ENCODE measurements around the gene ADGRL3. TPM values are rescaled to one million over a fixed set of nuclear protein-coding genes. Genes with fewer than 3 reads are reported as not detected.
A peak's percentile ranks its signal among the peaks of the same experiment; 100 is the strongest.
"Not testable (repeated sequence)": the region's sequence is repeated elsewhere in the genome, so short reads cannot be mapped to it uniquely, and the experiment has no call there.

ADGRL3 gene
- total RNA-seq, 1 donor from 2014 or later = 2.1 TPM

GRCh38 chr4:61763682-61764081 is 563.6 kb downstream of the ADGRL3 start:
- no peak overlapping the region for H3K4me3 ChIP-seq (ENCODE audit: low read depth, low read length)
- TF ChIP-seq, protein P1, sequence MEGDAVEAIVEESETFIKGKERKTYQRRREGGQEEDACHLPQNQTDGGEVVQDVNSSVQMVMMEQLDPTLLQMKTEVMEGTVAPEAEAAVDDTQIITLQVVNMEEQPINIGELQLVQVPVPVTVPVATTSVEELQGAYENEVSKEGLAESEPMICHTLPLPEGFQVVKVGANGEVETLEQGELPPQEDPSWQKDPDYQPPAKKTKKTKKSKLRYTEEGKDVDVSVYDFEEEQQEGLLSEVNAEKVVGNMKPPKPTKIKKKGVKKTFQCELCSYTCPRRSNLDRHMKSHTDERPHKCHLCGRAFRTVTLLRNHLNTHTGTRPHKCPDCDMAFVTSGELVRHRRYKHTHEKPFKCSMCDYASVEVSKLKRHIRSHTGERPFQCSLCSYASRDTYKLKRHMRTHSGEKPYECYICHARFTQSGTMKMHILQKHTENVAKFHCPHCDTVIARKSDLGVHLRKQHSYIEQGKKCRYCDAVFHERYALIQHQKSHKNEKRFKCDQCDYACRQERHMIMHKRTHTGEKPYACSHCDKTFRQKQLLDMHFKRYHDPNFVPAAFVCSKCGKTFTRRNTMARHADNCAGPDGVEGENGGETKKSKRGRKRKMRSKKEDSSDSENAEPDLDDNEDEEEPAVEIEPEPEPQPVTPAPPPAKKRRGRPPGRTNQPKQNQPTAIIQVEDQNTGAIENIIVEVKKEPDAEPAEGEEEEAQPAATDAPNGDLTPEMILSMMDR (IDR thresholded peaks at IDR 0.05; ENCODE audit: insufficient read depth, low read length, poor library complexity, severe bottlenecking) = no peak
- H3K27me3 ChIP-seq (ENCODE audit: control insufficient read depth, insufficient read depth, low read length) = no peaks in the 10 kb centered on the region
- no peak for DNase-seq (ENCODE audit: low read depth)
- no peaks in the 10 kb centered on the region for H3K36me3 ChIP-seq (ENCODE audit: control insufficient read depth, insufficient read depth, low read length)

DNA sequence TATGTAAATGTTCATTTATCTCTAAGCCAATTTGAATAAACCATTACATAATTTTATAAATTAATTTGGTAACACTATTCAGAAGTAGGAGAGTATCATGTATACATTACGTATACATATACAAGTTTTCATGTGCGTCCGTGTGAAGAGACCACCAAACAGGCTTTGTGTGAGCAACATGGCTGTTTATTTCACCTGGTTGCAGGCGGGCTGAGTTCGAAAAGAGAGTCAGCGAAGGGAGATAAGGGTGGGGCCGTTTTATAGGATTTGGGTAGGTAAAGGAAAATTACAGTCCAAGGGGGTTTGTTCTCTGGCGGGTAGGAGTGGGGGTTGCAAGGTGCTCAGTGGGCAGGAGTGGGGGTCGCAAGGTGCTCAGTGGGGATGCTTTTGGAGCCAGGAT is 564.0 kb downstream of the ADGRL3 start:
- not testable (repeated sequence) for H3K4me3 ChIP-seq (ENCODE audit: low read depth, low read length); H3K36me3 ChIP-seq (ENCODE audit: control insufficient read depth, insufficient read depth, low read length); DNase-seq (ENCODE audit: low read depth); H3K27me3 ChIP-seq (ENCODE audit: control insufficient read depth, insufficient read depth, low read length)

DNA sequence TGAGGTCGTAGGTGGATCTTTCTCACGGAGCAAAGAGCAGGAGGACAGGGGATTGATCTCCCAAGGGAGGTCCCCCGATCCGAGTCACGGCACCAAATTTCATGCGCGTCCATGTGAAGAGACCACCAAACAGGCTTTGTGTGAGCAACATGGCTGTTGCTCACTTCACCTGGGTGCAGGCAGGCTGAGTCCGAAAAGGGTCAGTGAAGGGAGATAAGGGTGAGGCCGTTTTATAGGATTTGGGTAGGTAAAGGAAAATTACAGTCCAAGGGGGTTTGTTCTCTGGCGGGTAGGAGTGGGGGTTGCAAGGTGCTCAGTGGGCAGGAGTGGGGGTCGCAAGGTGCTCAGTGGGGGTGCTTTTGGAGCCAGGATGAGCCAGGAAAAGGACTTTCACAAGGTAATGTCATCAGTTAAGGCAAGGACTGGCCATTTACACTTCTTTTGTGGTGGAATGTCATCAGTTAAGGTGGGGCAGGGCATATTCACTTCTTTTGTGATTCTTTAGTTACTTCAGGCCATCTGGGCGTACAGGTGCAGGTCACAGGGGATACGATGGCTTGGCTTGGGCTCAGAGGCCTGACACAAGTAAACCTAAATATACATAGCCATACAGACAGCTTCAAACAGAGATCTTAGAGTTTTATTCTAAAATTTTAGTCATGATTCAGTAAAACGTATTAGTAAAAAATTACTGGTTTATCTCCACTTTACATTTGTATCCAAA is 569.5 kb downstream of the ADGRL3 start:
- not testable (repeated sequence) for H3K4me3 ChIP-seq (ENCODE audit: low read depth, low read length); H3K27me3 ChIP-seq (ENCODE audit: control insufficient read depth, insufficient read depth, low read length); H3K36me3 ChIP-seq (ENCODE audit: control insufficient read depth, insufficient read depth, low read length); DNase-seq (ENCODE audit: low read depth)

- DNase-seq (ENCODE audit: low read depth) = no peak
- Histone ChIP-seq H3K27me3 (ENCODE audit: control insufficient read depth, insufficient read depth, low read length) (no peaks in the 10 kb centered on the region), H3K4me3 (ENCODE audit: low read depth, low read length) (no peak overlapping the region), H3K36me3 (ENCODE audit: control insufficient read depth, insufficient read depth, low read length) (no peaks in the 10 kb centered on the region)
- TF ChIP-seq, protein P1 (IDR thresholded peaks at IDR 0.05; ENCODE audit: insufficient read depth, low read length, poor library complexity, severe bottlenecking) = no peak
Observed at GRCh38 chr4:61770456-61770855, 570.3 kb downstream of the ADGRL3 start.

- no peak for DNase-seq (ENCODE audit: low read depth)
- TF ChIP-seq, protein P1 (IDR thresholded peaks at IDR 0.05; ENCODE audit: insufficient read depth, low read length, poor library complexity, severe bottlenecking) = no peak
- Histone ChIP-seq H3K4me3 (ENCODE audit: low read depth, low read length) (no peak overlapping the region), H3K36me3 (ENCODE audit: control insufficient read depth, insufficient read depth, low read length) (no peaks in the 10 kb centered on the region), H3K27me3 (ENCODE audit: control insufficient read depth, insufficient read depth, low read length) (no peaks in the 10 kb centered on the region)
Observed at GRCh38 chr4:61771056-61771455, 570.9 kb downstream of the ADGRL3 start.

GRCh38 chr4:61772126-61772525 is 572.0 kb downstream of the ADGRL3 start:
- H3K27me3 ChIP-seq (ENCODE audit: control insufficient read depth, insufficient read depth, low read length) = no peaks in the 10 kb centered on the region
- peak; percentile 25 for DNase-seq (ENCODE audit: low read depth)

More at GRCh38 chr4:61772126-61772525, 572.0 kb downstream of the ADGRL3 start:
- TF ChIP-seq, protein P1 (IDR thresholded peaks at IDR 0.05; ENCODE audit: insufficient read depth, low read length, poor library complexity, severe bottlenecking) = no peak
- no peaks in the 10 kb centered on the region for H3K36me3 ChIP-seq (ENCODE audit: control insufficient read depth, insufficient read depth, low read length)
- no peak overlapping the region for H3K4me3 ChIP-seq (ENCODE audit: low read depth, low read length)
